GM12892 (cell line): ENCODE results near the gene IRX2.

Experiments used
- DNase-seq: peaks from one replicate; pipeline ENCODE4 v3.0.0; 2011; ENCODE audit not compliant: insufficient read length
- FAIRE-seq: peaks from 2 replicates; lab custom pipeline; 2011; peaks lifted over from hg19 to GRCh38; lab: Jason Lieb, UNC
- POLR2A ChIP-seq: IDR thresholded peaks from 2 replicates; pipeline ENCODE4 v1.6.1; 2011; ENCODE audit warnings: low read depth, low read length, control low read depth
- POLR2AphosphoS5 ChIP-seq: IDR thresholded peaks from 2 replicates; pipeline ENCODE4 v1.6.1; 2011; ENCODE audit warnings: low read depth, low read length, control low read depth
- TAF1 ChIP-seq: IDR thresholded peaks from 2 replicates; pipeline ENCODE4 v1.6.1; 2011; ENCODE audit warnings: low read depth, mild to moderate bottlenecking, control low read depth, low read length, borderline replicate concordance

Gene IRX2

GRCh38 chr5:2703615-2704014 is 47.9 kb downstream of the IRX2 start:
- TF ChIP-seq POLR2AphosphoS5 (no peak), POLR2A (no peak)
- FAIRE-seq (no peak), DNase-seq (no peak)

- DNase-seq: no peak
- no peak for TF ChIP-seq POLR2AphosphoS5
- TF ChIP-seq POLR2A: no peak
- no peak for TF ChIP-seq TAF1
- no peak for FAIRE-seq
These were observed 48.4 kb downstream of the IRX2 start for GRCh38 chr5:2703041-2703440.

- FAIRE-seq (no peak), DNase-seq (no peak)
- TF ChIP-seq POLR2A (no peak), TAF1 (no peak), POLR2AphosphoS5 (no peak)
These were observed 49.2 kb downstream of the IRX2 start for GRCh38 chr5:2702096-2702879.

- no peak for FAIRE-seq
- no peak for DNase-seq
- no peak for TF ChIP-seq TAF1
- TF ChIP-seq POLR2A: no peak
- TF ChIP-seq POLR2AphosphoS5: no peak
These were observed 49.9 kb downstream of the IRX2 start for GRCh38 chr5:2701592-2701991.

GRCh38 chr5:2700876-2701275 is 50.6 kb downstream of the IRX2 start:
- FAIRE-seq (no peak), DNase-seq (no peak)
- no peak for TF ChIP-seq POLR2AphosphoS5
- no peak for TF ChIP-seq TAF1
- no peak for TF ChIP-seq POLR2A

- DNase-seq (no peak), FAIRE-seq (no peak)
- TF ChIP-seq POLR2A: no peak
- TF ChIP-seq POLR2AphosphoS5: no peak
- no peak for TF ChIP-seq TAF1
These were observed 51.8 kb downstream of the IRX2 start for GRCh38 chr5:2699686-2700085.

- no peak for FAIRE-seq
- TF ChIP-seq TAF1: no peak
- no peak for TF ChIP-seq POLR2AphosphoS5
- TF ChIP-seq POLR2A: no peak
These were observed 52.2 kb downstream of the IRX2 start for GRCh38 chr5:2699231-2699630.

GRCh38 chr5:2698581-2698980 is 52.9 kb downstream of the IRX2 start:
- no peak for DNase-seq
- no peak for FAIRE-seq
- TF ChIP-seq TAF1 (no peak), POLR2AphosphoS5 (no peak), POLR2A (no peak)

More at GRCh38 chr5:2699231-2699630, 52.2 kb downstream of the IRX2 start:
- no peak for DNase-seq

GRCh38 chr5:2697446-2698200 is 53.9 kb downstream of the IRX2 start:
- DNase-seq: no peak
- no peak for TF ChIP-seq POLR2AphosphoS5
- no peak for TF ChIP-seq TAF1
- TF ChIP-seq POLR2A: no peak
- no peak for FAIRE-seq

GRCh38 chr5:2697041-2697440 is 54.4 kb downstream of the IRX2 start:
- FAIRE-seq: no peak
- TF ChIP-seq TAF1 (no peak), POLR2AphosphoS5 (no peak), POLR2A (no peak)
- DNase-seq: no peak
